IMR-90 (cell line): ENCODE results near the gene ABHD12. TPM values are rescaled to one million over a fixed set of nuclear protein-coding genes. Genes with fewer than 3 reads are reported as not detected.

ENCODE experiments used
- ATAC-seq: fragments of 200-7000 bp; cut with Tn5 transposase; 2 replicates; pipeline ENCODE4 v1.9.1; 2020; ENCODE audit warnings: low read depth, mild to moderate bottlenecking, moderate library complexity
- BruUV-seq: library from RNA; stranded (reverse); fragments of 400-500 nt; replicated peaks from 2 replicates; lab custom pipeline; 2021; lab: Mats Ljungman, UMichigan
- CTCF ChIA-PET: fragments of 300-600 bp; formaldehyde crosslinking; extraction: SDS; loops from one replicate; lab custom pipeline; 2021; ENCODE audit warnings: antibody characterized with exemption; lab: Yijun Ruan, JAX
- POLR2A ChIA-PET: fragments of 300-600 bp; sonication (Branson Sonifier 250); formaldehyde crosslinking; loops from one replicate; lab custom pipeline; 2022; ENCODE audit warnings: antibody characterized with exemption; ENCODE audit not compliant: unreplicated experiment; lab: Charles Lee
- DNase-seq: peaks from one replicate; pipeline ENCODE4 v3.0.0; 2013
- H2AFZ ChIP-seq: replicated peaks from 2 replicates; pipeline ENCODE3; 2013; ENCODE audit warnings: low read length, mild to moderate bottlenecking; ENCODE audit not compliant: poor library complexity
- H2AK5ac ChIP-seq: 2 replicates; pipeline ENCODE4 v1.6.1; 2013; ENCODE audit warnings: low read depth, low read length, inconsistent platforms
- H2AK9ac ChIP-seq: replicated peaks from 2 replicates; pipeline ENCODE3; 2013; ENCODE audit warnings: mild to moderate bottlenecking, low read depth, low read length, moderate library complexity; ENCODE audit not compliant: poor library complexity
- H2BK120ac ChIP-seq: 2 replicates; pipeline ENCODE4 v1.6.1; 2013; ENCODE audit warnings: low read depth, low read length, inconsistent platforms
- H2BK15ac ChIP-seq: 3 replicates; pipeline ENCODE4 v1.6.1; 2013; ENCODE audit warnings: low read depth, low read length, inconsistent platforms
- H2BK20ac ChIP-seq: 2 replicates; pipeline ENCODE4 v1.6.1; 2013; ENCODE audit warnings: low read depth, mild to moderate bottlenecking, inconsistent platforms, low read length, moderate library complexity
- H2BK5ac ChIP-seq: 2 replicates; pipeline ENCODE4 v1.6.1; 2013; ENCODE audit warnings: mild to moderate bottlenecking, low read depth, low read length, inconsistent platforms; ENCODE audit not compliant: poor library complexity, severe bottlenecking
- H3K14ac ChIP-seq: replicated peaks from 2 replicates; pipeline ENCODE4 v1.6.1; 2013; ENCODE audit warnings: low read depth, low read length, inconsistent platforms
- H3K18ac ChIP-seq: 2 replicates; pipeline ENCODE4 v1.6.1; 2013; ENCODE audit warnings: low read depth, low read length, control low read depth
- H3K23ac ChIP-seq: 2 replicates; pipeline ENCODE4 v1.6.1; 2013; ENCODE audit warnings: low read depth, low read length, inconsistent platforms
- H3K27ac ChIP-seq: 2 replicates; pipeline ENCODE4 v1.5.1; 2013; ENCODE audit warnings: mild to moderate bottlenecking, control low read depth, low read length; ENCODE audit not compliant: insufficient read depth
- H3K27me3 ChIP-seq: 2 replicates; pipeline ENCODE4 v1.6.1; 2013; ENCODE audit warnings: low read length; ENCODE audit not compliant: control insufficient read depth, insufficient read depth
- H3K36me3 ChIP-seq: 2 replicates; pipeline ENCODE4 v1.6.1; 2013; ENCODE audit warnings: low read length, mixed read lengths; ENCODE audit not compliant: control insufficient read depth, insufficient read depth
- H3K4ac ChIP-seq: 2 replicates; pipeline ENCODE4 v1.6.1; 2013; ENCODE audit warnings: low read depth, low read length, inconsistent platforms
- H3K4me1 ChIP-seq: 2 replicates; pipeline ENCODE4 v1.6.1; 2013; ENCODE audit warnings: low read length, mixed read lengths; ENCODE audit not compliant: control insufficient read depth, insufficient read depth
- H3K4me2 ChIP-seq: 2 replicates; pipeline ENCODE4 v1.6.1; 2013; ENCODE audit warnings: low read depth, mild to moderate bottlenecking, control low read depth, low read length, moderate library complexity
- H3K4me3 ChIP-seq: 2 replicates; pipeline ENCODE4 v1.5.1; 2013; ENCODE audit warnings: low read depth, mild to moderate bottlenecking, control low read depth, low read length, moderate library complexity; ENCODE audit not compliant: insufficient read depth
- H3K56ac ChIP-seq: 2 replicates; pipeline ENCODE4 v1.6.1; 2013; ENCODE audit warnings: low read length, inconsistent platforms; ENCODE audit not compliant: insufficient read depth; ENCODE audit errors: extremely low read depth
- H3K79me1 ChIP-seq, 2 experiments: 2 replicates each; pipeline ENCODE4 v1.6.1; 2013; ENCODE audit warnings: low read length in 2 of 2, inconsistent platforms in 1 of 2, low read depth in 1 of 2
- H3K9ac ChIP-seq: 2 replicates; pipeline ENCODE4 v1.6.1; 2013; ENCODE audit warnings: low read depth, low read length, control low read depth
- H3K9me1 ChIP-seq: 2 replicates; pipeline ENCODE4 v1.6.1; 2013; ENCODE audit warnings: low read length, inconsistent platforms; ENCODE audit not compliant: insufficient read depth
- H3K9me3 ChIP-seq: 2 replicates; pipeline ENCODE4 v1.6.1; 2013; ENCODE audit warnings: low read length; ENCODE audit not compliant: control insufficient read depth, insufficient read depth
- H4K20me1 ChIP-seq: 2 replicates; pipeline ENCODE4 v1.6.1; 2013; ENCODE audit warnings: low read length, inconsistent platforms; ENCODE audit not compliant: insufficient read depth
- H4K5ac ChIP-seq: 2 replicates; pipeline ENCODE4 v1.6.1; 2013; ENCODE audit warnings: mild to moderate bottlenecking, low read depth, low read length, control low read depth
- H4K8ac ChIP-seq, 2 experiments: 2 replicates each; pipeline ENCODE4 v1.6.1; 2013; ENCODE audit warnings: low read depth in 2 of 2, low read length in 2 of 2, control low read depth in 1 of 2, inconsistent platforms in 1 of 2
- H4K91ac ChIP-seq: 2 replicates; pipeline ENCODE4 v1.6.1; 2013; ENCODE audit warnings: low read depth, low read length, inconsistent platforms; ENCODE audit not compliant: insufficient read depth
- BHLHE40 ChIP-seq: fragments of 150-350 bp; IDR thresholded peaks from 2 replicates; pipeline ENCODE4 v1.6.1; 2016; ENCODE audit warnings: mild to moderate bottlenecking, low read depth, low read length
- CEBPB ChIP-seq: IDR thresholded peaks from 2 replicates; pipeline ENCODE4 v1.6.1; 2012; ENCODE audit warnings: low read depth, low read length, improper control_type of control experiment
- CHD1 ChIP-seq: IDR thresholded peaks from 2 replicates; pipeline ENCODE4 v1.6.1; 2012; ENCODE audit warnings: low read depth, low read length, improper control_type of control experiment
- ELK1 ChIP-seq: fragments of 150-350 bp; IDR thresholded peaks from 2 replicates; pipeline ENCODE4 v1.6.1; 2016; ENCODE audit warnings: low read depth, mild to moderate bottlenecking, low read length, moderate library complexity, borderline replicate concordance
- FOS ChIP-seq: fragments of 150-350 bp; IDR thresholded peaks from 2 replicates; pipeline ENCODE4 v1.6.1; 2016; ENCODE audit warnings: low read depth, low read length
- MAZ ChIP-seq: IDR thresholded peaks from 2 replicates; pipeline ENCODE4 v1.6.1; 2012; ENCODE audit warnings: low read depth, mild to moderate bottlenecking, low read length, improper control_type of control experiment, moderate library complexity, borderline replicate concordance
- MXI1 ChIP-seq: IDR thresholded peaks from 2 replicates; pipeline ENCODE4 v1.6.1; 2012; ENCODE audit warnings: low read depth, mild to moderate bottlenecking, low read length, moderate library complexity, borderline replicate concordance
- NFE2L2 ChIP-seq: fragments of 150-350 bp; IDR thresholded peaks from 2 replicates; pipeline ENCODE4 v1.6.1; 2016; ENCODE audit warnings: low read depth, mild to moderate bottlenecking, low read length
- POLR2A ChIP-seq: IDR thresholded peaks from 2 replicates; pipeline ENCODE4 v1.6.1; 2012; ENCODE audit warnings: mild to moderate bottlenecking, low read depth, low read length
- RAD21 ChIP-seq: IDR thresholded peaks from 2 replicates; pipeline ENCODE4 v1.6.1; 2012; ENCODE audit warnings: low read length, improper control_type of control experiment
- RCOR1 ChIP-seq: IDR thresholded peaks from 2 replicates; pipeline ENCODE4 v1.6.1; 2012; ENCODE audit warnings: mild to moderate bottlenecking, low read length, improper control_type of control experiment; ENCODE audit not compliant: insufficient replicate concordance
- RFX5 ChIP-seq: IDR thresholded peaks from 2 replicates; pipeline ENCODE4 v1.8.0; 2012; ENCODE audit warnings: low read depth, mild to moderate bottlenecking, low read length, moderate library complexity
- SMC3 ChIP-seq: fragments of 150-350 bp; IDR thresholded peaks from 2 replicates; pipeline ENCODE4 v1.6.1; 2016; ENCODE audit warnings: low read depth, mild to moderate bottlenecking, antibody characterized with exemption, low read length, moderate library complexity
- WGBS, 2 experiments: methylation state at CpG; one replicate each; pipeline versions ENCODE4 v1.1.5 to v1.1.7; 2013; ENCODE audit warnings: missing lambda C conversion rate in 2 of 2; ENCODE audit not compliant: insufficient read length in 1 of 2; ENCODE audit errors: extremely low coverage in 2 of 2; 5-methylcytosine and 5-hydroxymethylcytosine counted together
- dilution Hi-C: fragments of 300-500 bp; cut with HindIII; formaldehyde crosslinking; loops from one replicate; pipeline ENCODE4 v1.14.3; 2018; ENCODE audit warnings: low sequenced_read_pairs; ENCODE audit not compliant: unreplicated experiment
- in situ Hi-C: fragments of 300-500 bp; cut with MboI; formaldehyde crosslinking; loops from 3 replicates; pipeline ENCODE4 v1.14.3; 2019; ENCODE audit warnings: low sequenced_read_pairs, inconsistent platforms, mixed read lengths
- intact Hi-C: fragments of 100-400 bp; cut with micrococcal nuclease; formaldehyde crosslinking; loops from 2 replicates; pipeline ENCODE4 v1.10.0; 2022
- polyA plus RNA-seq, 3 experiments: library from polyadenylated mRNA; depleted of rRNA; stranded (reverse); fragments of >200 nt; gene quantifications; 2 replicates each; pipeline ENCODE4 v1.2.3, GENCODE V29; 2012; ENCODE audit warnings: low replicate concordance in 1 of 3
- total RNA-seq: library from RNA; depleted of rRNA; stranded (reverse); fragments of >200 nt; gene quantifications from 2 replicates; pipeline ENCODE4 v1.2.3, GENCODE V29; 2012
- TF ChIP-seq, protein P1 (sequence below): conservative IDR thresholded peaks from 2 replicates; pipeline ENCODE4 v1.5.1; 2012; ENCODE audit warnings: mild to moderate bottlenecking, low read depth, low read length, improper control_type of control experiment

The ABHD12 gene
- total and polyA plus RNA-seq, 2 of the 4 experiments (the other 2 are of a cell fraction): 80.7 to 108 TPM

- peaks cover 23 to 66% of the 10 kb centered on the region in 2 experiments for H3K79me1 ChIP-seq
- no peak overlapping the region for H3K9ac ChIP-seq
- POLR2A ChIA-PET: no interaction called here
- no peak overlapping the region for H3K23ac ChIP-seq
- H3K27ac ChIP-seq: 0 out of 2 replicates have a peak overlapping the region, but pooled peaks have one; percentile 4
- H4K5ac ChIP-seq: no peak overlapping the region
- H4K91ac ChIP-seq: no peak overlapping the region; the same call in 1 of the 2 replicates
- H2BK20ac ChIP-seq: peak overlapping the region; percentile 9; the same call in 1 of the 2 replicates
- no CpG with 5 or more reads among the region's 8 CpGs for WGBS, 2 experiments
- no peaks in the 10 kb centered on the region for H3K9me3 ChIP-seq
- H3K14ac ChIP-seq: no peak overlapping the region; the same call in 1 of the 2 replicates
- peak overlapping the region; percentile 47 for H3K4ac ChIP-seq
- CTCF ChIA-PET: interaction anchor here (1.5 kb wide), 1 partner anchor 22 kb away, joined by 4 read pairs; no protein-coding TSS in a partner anchor
- H2AK5ac ChIP-seq: peak overlapping the region; percentile 31; the same call in 1 of the 2 replicates
- no peak overlapping the region for H3K4me2 ChIP-seq
- in situ Hi-C loops (loop anchor here (25.0 kb wide), 2 partner anchors 222 to 372 kb away; partner anchors contain the start of gene ZNF337), intact Hi-C loops (no loop called here), dilution Hi-C loops (no loop called here)
- no peak overlapping the region; a peak in 1 of 4 replicates for H4K8ac ChIP-seq
- DNase-seq (peak; percentile 56), ATAC-seq (0 out of 2 replicates have a peak, but pooled peaks have one; percentile 9)
- H2BK120ac ChIP-seq: peak overlapping the region; percentile 16
- no peak overlapping the region for H3K56ac ChIP-seq
- H3K4me3 ChIP-seq: no peak overlapping the region
- no peak overlapping the region for H2AFZ ChIP-seq
- peak overlapping the region; percentile 38 for H2AK9ac ChIP-seq
- no TSS peak for BruUV-seq
- H2BK5ac ChIP-seq: peak overlapping the region; percentile 71
- peaks cover 24% of the 10 kb centered on the region for H3K9me1 ChIP-seq
- H2BK15ac ChIP-seq: no peak overlapping the region
- H3K36me3 ChIP-seq: peaks cover 8% of the 10 kb centered on the region
- H3K18ac ChIP-seq: no peak overlapping the region; the same call in 1 of the 2 replicates
- no peaks in the 10 kb centered on the region; the same call in 1 of the 2 replicates for H4K20me1 ChIP-seq
- H3K4me1 ChIP-seq: peaks cover 15% of the 10 kb centered on the region
- H3K27me3 ChIP-seq: no peaks in the 10 kb centered on the region
- TF ChIP-seq FOS: no peak
- no peak for TF ChIP-seq MXI1
- no peak for TF ChIP-seq CHD1
- TF ChIP-seq NFE2L2: no peak
- TF ChIP-seq RAD21: no peak
- no peak for TF ChIP-seq BHLHE40
- no peak for TF ChIP-seq RCOR1
- no peak for TF ChIP-seq CEBPB
- no peak for TF ChIP-seq ELK1
- no peak for TF ChIP-seq POLR2A
- no peak for TF ChIP-seq RFX5
- TF ChIP-seq, protein P1, sequence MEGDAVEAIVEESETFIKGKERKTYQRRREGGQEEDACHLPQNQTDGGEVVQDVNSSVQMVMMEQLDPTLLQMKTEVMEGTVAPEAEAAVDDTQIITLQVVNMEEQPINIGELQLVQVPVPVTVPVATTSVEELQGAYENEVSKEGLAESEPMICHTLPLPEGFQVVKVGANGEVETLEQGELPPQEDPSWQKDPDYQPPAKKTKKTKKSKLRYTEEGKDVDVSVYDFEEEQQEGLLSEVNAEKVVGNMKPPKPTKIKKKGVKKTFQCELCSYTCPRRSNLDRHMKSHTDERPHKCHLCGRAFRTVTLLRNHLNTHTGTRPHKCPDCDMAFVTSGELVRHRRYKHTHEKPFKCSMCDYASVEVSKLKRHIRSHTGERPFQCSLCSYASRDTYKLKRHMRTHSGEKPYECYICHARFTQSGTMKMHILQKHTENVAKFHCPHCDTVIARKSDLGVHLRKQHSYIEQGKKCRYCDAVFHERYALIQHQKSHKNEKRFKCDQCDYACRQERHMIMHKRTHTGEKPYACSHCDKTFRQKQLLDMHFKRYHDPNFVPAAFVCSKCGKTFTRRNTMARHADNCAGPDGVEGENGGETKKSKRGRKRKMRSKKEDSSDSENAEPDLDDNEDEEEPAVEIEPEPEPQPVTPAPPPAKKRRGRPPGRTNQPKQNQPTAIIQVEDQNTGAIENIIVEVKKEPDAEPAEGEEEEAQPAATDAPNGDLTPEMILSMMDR: no peak
- no peak for TF ChIP-seq SMC3
- TF ChIP-seq MAZ: no peak
These were observed 75.0 kb downstream of the ABHD12 start for GRCh38 chr20:25315418-25316210.
